ENCODE results near the gene TUBGCP2.

The TUBGCP2 gene

DNA sequence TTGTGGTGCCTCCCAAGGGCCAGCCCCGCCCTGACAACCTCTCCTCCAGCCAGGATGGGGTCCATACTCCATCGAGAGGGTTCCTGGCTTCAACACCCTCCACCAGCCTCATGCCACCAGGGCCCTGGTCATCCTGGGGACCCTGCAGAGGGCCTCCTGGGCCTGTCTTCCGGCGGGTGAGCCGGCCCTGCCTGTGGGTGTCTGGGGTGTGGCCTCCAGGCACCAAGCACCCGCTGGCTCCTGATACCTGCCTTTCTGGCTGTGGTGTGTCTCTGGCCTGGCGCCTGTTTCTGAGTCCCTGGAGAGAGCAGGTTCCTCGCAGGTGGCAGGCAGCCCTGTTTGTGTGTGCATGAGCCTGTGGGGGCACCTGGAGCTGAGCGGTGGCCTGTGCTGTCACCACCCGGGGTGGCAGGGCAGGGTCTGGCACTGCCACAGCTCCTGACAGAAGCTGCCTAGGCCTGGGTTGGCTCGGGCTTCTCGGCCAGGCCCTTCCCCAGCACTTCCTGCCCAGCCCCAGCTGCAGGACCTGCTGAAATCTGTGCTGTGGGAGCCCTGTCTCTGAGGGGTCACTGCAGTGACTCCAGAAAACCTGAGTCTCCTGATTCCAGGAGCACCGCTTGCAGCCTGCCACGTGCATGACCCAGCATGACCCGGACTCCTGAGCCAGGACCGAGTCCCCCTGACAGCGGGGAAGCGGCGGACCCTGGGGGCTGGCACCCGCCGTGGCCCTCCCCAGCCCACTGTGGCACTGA lies 50.4 kb downstream of the TUBGCP2 start:
- in situ Hi-C loops (cut with MboI; ENCODE audit: low pct_unique_long_range_greater_than_20kb, low sequenced_read_pairs): no loop called here
- peak; percentile 21 for DNase-seq

DNA sequence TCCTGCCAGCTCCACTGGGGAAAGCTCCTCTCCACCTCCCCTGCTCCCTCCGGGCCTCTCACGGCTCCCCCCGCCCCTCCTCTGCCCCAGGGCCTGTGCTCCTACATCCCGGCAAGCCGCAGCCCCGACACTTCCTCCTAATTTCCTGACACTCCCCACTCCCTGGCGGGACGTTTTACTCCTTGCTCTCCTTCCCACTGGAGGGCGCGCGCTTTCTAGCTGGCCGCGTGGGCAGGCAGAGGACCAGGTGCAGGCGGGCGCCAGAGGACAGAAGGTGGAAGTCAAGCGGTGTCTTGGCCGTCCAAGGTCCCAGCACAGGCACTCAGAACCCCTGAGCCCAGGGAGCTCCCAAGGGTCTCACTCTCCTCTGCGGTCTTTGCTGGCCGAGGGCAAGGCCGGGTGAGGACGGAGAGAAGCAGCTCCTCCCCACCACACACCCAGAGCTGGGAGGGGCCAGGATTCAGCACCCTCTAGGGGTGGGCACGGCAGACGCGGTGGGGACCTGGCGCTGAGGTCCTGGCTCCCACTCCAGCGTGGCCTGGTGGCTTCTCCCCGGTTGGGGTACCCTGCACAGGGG lies 51.1 kb downstream of the TUBGCP2 start:
- in situ Hi-C loops (cut with MboI; ENCODE audit: low pct_unique_long_range_greater_than_20kb, low sequenced_read_pairs): no loop called here
- DNase-seq: peak; percentile 89

- no peak for DNase-seq
- in situ Hi-C loops (cut with MboI; ENCODE audit: low pct_unique_long_range_greater_than_20kb, low sequenced_read_pairs): no loop called here
Observed at GRCh38 chr10:133255323-133255722, 53.3 kb downstream of the TUBGCP2 start.

GRCh38 chr10:133254421-133255120 lies 54.1 kb downstream of the TUBGCP2 start:
- no peak for DNase-seq
- in situ Hi-C loops (cut with MboI; ENCODE audit: low pct_unique_long_range_greater_than_20kb, low sequenced_read_pairs): no loop called here

GRCh38 chr10:133253361-133253955 lies 55.2 kb downstream of the TUBGCP2 start:
- no peak for DNase-seq

GRCh38 chr10:133252223-133252552 lies 56.5 kb downstream of the TUBGCP2 start:
- in situ Hi-C loops (cut with MboI; ENCODE audit: low pct_unique_long_range_greater_than_20kb, low sequenced_read_pairs): no loop called here
- DNase-seq: no peak

More at GRCh38 chr10:133253361-133253955, 55.2 kb downstream of the TUBGCP2 start:
- in situ Hi-C loops (cut with MboI; ENCODE audit: low pct_unique_long_range_greater_than_20kb, low sequenced_read_pairs): no loop called here

GRCh38 chr10:133251388-133252222 lies 57.1 kb downstream of the TUBGCP2 start:
- in situ Hi-C loops (cut with MboI; ENCODE audit: low pct_unique_long_range_greater_than_20kb, low sequenced_read_pairs): no loop called here
- DNase-seq: no peak

DNA sequence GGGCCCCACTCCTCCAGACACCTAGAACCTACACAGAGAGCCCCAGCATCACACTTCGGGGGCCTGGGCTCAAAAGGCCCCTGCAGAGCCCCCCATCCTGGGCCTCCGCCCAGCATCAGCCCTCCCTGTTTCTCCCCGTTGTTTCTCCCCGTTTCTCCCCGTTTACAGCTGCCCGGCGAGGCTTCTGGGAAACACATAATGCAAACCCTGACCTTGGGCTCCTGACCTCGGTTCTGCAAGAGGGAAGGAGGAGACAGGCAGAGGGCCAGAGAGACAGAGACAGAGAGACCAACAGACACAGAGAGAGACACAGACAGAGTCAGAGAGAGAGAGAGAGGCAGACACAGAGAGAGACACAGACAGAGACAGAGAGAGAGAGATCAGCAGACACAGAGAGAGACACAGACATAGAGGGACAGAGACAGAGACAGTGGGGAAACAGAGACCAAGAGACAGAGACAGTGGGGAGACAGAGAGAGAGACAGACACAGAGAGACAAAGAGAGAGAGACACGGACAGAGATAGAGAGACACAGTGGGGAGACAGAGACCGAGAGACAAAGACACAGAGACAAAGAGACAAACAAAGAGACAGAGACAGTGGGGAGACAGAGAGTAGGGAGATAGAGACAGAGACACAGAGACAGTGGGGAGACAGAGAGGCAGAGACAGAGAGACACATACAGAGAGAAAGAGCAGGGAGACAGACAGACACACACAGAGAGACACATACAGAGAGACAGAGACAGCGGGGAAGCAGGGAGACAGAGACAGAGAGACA lies 58.5 kb downstream of the TUBGCP2 start:
- DNase-seq: no peak

DNA sequence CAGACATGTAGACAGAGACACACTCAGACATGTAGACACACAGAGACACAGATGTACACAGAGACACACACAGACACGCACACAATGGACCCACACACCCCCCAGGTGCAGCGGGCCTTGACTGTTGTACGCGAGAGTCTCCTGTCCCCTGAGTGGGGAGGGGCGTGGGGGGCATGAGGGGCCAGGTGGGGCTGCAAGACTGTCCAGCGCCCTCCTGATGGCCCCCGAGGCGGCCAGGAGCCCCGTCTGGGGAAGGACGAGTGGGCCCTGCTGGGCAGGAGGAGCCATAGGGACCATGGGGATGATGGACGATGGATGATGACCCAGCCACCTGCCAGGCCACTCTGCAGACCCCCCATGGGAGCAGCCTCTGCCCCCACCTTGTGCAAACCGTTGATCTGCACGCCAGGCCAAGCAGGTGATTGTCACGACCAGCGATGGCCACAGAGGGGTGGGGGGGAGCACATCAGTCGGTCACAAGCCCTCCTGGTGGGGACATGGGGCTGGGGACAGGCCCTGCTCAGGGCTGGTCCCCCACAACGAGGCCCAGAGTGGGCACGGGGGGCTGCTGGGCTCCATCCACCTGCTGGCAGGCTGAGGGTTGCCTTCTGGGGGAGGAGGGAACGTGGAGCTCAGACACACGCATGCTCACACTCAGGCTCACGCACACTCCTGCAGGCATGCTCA lies 59.4 kb downstream of the TUBGCP2 start:
- in situ Hi-C loops (cut with MboI; ENCODE audit: low pct_unique_long_range_greater_than_20kb, low sequenced_read_pairs): no loop called here
- DNase-seq: no peak

More for the DNA sequence above, 58.5 kb downstream of the TUBGCP2 start:
- in situ Hi-C loops (cut with MboI; ENCODE audit: low pct_unique_long_range_greater_than_20kb, low sequenced_read_pairs): no loop called here

- in situ Hi-C loops (cut with MboI; ENCODE audit: low pct_unique_long_range_greater_than_20kb, low sequenced_read_pairs): no loop called here
- no peak for DNase-seq
Observed at GRCh38 chr10:133248334-133248715, 60.3 kb downstream of the TUBGCP2 start.

- in situ Hi-C loops (cut with MboI; ENCODE audit: low pct_unique_long_range_greater_than_20kb, low sequenced_read_pairs): no loop called here
- DNase-seq: no peak
Observed at GRCh38 chr10:133247681-133248333, 60.9 kb downstream of the TUBGCP2 start.

DNA sequence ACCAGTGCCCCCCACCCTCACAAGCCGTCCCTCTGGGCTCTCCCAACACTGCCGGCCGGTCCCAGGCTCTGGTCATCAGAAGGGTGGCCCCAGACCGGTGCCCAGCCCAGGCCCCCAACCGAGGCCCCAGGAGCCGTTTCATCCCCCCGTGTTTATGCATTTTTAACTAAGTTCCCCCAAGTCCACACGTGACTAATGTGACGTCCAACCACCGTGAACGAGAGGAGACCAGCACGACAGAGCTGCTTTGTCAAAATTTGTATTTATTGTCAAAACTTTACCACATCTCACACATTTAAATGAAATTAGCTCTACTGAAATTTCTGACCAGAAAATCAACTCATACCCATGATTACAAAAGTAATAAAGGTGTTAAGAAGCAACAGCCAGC lies 62.4 kb downstream of the TUBGCP2 start:
- in situ Hi-C loops (cut with MboI; ENCODE audit: low pct_unique_long_range_greater_than_20kb, low sequenced_read_pairs): no loop called here

DNA sequence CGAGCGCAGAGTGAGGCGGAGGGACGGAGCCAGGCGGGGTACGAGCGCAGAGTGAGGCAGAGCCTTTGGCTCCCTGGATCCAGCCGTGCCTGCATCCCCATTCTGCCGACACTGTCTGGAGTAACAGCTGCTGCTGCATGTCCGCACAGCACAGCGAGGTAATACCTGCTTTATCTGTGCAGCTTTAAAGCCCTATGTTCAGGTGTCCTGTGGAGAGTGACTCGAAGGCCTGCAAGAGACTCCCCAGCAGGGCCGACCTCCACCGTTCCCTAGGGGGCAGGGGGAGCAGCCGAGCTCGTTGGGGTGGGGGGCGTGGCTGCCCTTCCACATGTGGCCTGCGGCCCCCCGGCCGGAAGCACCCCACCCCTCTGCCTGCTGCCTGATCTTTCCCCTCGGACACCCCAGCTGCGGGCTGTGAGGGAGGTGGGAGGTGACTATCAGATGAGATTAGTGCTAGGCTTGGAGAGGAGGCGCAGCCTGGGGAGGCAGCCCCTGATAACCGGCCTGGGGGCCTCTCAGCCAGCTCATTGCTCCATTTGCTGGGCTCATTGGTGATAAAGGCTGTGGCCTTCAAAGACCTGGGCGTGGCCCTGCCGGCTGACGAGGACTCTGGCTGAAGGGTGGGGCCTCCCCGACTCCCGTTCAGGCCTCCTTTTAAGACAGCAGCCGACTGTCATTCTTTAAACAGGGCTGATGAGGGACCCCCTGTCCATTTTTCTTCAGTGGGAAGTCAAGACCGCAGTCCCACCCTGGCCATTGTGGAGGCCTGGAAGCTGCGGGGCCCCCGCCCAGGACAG lies 63.0 kb downstream of the TUBGCP2 start:
- DNase-seq: no peak
- in situ Hi-C loops (cut with MboI; ENCODE audit: low pct_unique_long_range_greater_than_20kb, low sequenced_read_pairs): no loop called here

More for the DNA sequence above, 62.4 kb downstream of the TUBGCP2 start:
- no peak for DNase-seq

- DNase-seq: no peak
- in situ Hi-C loops (cut with MboI; ENCODE audit: low pct_unique_long_range_greater_than_20kb, low sequenced_read_pairs): no loop called here
Observed at GRCh38 chr10:133243593-133243992, 65.1 kb downstream of the TUBGCP2 start.

GRCh38 chr10:133242611-133243356 lies 65.9 kb downstream of the TUBGCP2 start:
- in situ Hi-C loops (cut with MboI; ENCODE audit: low pct_unique_long_range_greater_than_20kb, low sequenced_read_pairs): no loop called here
- no peak for DNase-seq

All from KBM-7 (cell line).